Upper lobe of left lung (tissue), 4 donors: ENCODE results near the gene GSTM5.

ENCODE experiments used
- EP300 ChIP-seq, 4 donors: sonication (generic); formaldehyde crosslinking; IDR thresholded peaks; one replicate each; pipeline ENCODE4 v1.5.1; 2017; ENCODE audit warnings: antibody characterized with exemption in 4 of 4, control low read depth in 2 of 4
- POLR2A ChIP-seq, 4 donors: fragments of 450-650 bp; IDR thresholded peaks; one replicate each; pipeline ENCODE4 v1.5.1; 2016 to 2017; ENCODE audit warnings: antibody characterized with exemption in 4 of 4, mild to moderate bottlenecking in 2 of 4
- TF ChIP-seq, protein P1 (sequence below), 6 experiments: fragments of 450-650 bp in 4 of 6; fragments of 200-600 bp in 2 of 6; sonication (generic) in 2 of 6; IDR thresholded peaks; one replicate each; pipeline ENCODE4 v1.5.1; 2016 to 2019; ENCODE audit warnings: antibody characterized with exemption in 6 of 6

DNA sequence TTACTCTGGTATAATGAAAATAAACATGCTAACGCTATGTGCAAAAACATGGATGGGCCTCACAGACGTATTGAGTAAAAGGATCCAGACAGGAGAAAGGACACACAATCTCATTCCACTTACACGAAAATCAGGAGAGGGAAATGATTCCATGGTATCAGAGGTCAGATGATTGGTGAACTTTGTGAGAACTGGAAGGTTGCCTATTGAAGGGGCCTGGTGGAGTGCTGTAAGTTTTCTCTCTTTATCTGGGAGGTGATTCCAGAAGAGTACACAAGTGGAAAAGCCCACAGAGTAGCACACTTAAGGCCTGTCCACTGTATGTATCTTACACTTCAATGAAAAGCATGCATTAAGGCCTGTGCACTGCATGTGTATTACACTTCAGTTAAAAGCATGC, 34.6 kb upstream of the GSTM5 start:
- TF ChIP-seq, protein P1, sequence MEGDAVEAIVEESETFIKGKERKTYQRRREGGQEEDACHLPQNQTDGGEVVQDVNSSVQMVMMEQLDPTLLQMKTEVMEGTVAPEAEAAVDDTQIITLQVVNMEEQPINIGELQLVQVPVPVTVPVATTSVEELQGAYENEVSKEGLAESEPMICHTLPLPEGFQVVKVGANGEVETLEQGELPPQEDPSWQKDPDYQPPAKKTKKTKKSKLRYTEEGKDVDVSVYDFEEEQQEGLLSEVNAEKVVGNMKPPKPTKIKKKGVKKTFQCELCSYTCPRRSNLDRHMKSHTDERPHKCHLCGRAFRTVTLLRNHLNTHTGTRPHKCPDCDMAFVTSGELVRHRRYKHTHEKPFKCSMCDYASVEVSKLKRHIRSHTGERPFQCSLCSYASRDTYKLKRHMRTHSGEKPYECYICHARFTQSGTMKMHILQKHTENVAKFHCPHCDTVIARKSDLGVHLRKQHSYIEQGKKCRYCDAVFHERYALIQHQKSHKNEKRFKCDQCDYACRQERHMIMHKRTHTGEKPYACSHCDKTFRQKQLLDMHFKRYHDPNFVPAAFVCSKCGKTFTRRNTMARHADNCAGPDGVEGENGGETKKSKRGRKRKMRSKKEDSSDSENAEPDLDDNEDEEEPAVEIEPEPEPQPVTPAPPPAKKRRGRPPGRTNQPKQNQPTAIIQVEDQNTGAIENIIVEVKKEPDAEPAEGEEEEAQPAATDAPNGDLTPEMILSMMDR (IDR thresholded peaks at IDR 0.05) = no peak
- TF ChIP-seq POLR2A (IDR thresholded peaks at IDR 0.05) (no peak), EP300 (IDR thresholded peaks at IDR 0.05) (no peak)
